PC-9 (cell line): ENCODE results near the gene LLCFC1. TPM values are rescaled to one million over a fixed set of nuclear protein-coding genes. Genes with fewer than 3 reads are reported as not detected.

Experiments used
- BruUV-seq: library from RNA; stranded (reverse); fragments of 400-500 nt; replicated peaks from 2 replicates; lab custom pipeline; 2021; lab: Mats Ljungman, UMichigan
- CTCF ChIA-PET: fragments of 300-600 bp; sonication (Branson Sonifier 250); formaldehyde crosslinking; loops from one replicate; lab custom pipeline; 2022; ENCODE audit warnings: antibody characterized with exemption; lab: Charles Lee
- POLR2A ChIA-PET: fragments of 300-600 bp; sonication (Branson Sonifier 250); formaldehyde crosslinking; loops from one replicate; lab custom pipeline; 2022; ENCODE audit warnings: antibody characterized with exemption; ENCODE audit not compliant: unreplicated experiment; lab: Charles Lee
- DNase-seq, 2 experiments: peaks; one replicate each; pipeline versions ENCODE4 v3.0.0 to v3.0.0-alpha.2; 2015 to 2022; ENCODE audit warnings: mixed read lengths in 1 of 2
- H2AFZ ChIP-seq: fragments of 200-600 bp; sonication (generic); 2 replicates; pipeline ENCODE4 v1.8.1; 2017; ENCODE audit warnings: antibody characterized with exemption
- H3F3A ChIP-seq: fragments of 200-600 bp; sonication (generic); 2 replicates; pipeline ENCODE4 v1.8.1; 2017; ENCODE audit warnings: antibody characterized with exemption, mild to moderate bottlenecking, low read depth; ENCODE audit not compliant: insufficient read depth
- H3K27ac ChIP-seq: fragments of 200-600 bp; sonication (generic); 2 replicates; pipeline ENCODE4 v1.6.1; 2016; ENCODE audit warnings: mixed run types
- H3K27me3 ChIP-seq: fragments of 200-600 bp; sonication (generic); 2 replicates; pipeline ENCODE4 v1.6.1; 2016; ENCODE audit warnings: low read depth, mixed run types; ENCODE audit not compliant: insufficient read depth
- H3K36me3 ChIP-seq: fragments of 200-600 bp; sonication (generic); 2 replicates; pipeline ENCODE4 v1.6.1; 2016; ENCODE audit warnings: low read depth, mixed run types
- H3K4me1 ChIP-seq: fragments of 200-600 bp; sonication (generic); replicated peaks from 2 replicates; pipeline ENCODE4 v1.6.1; 2016; ENCODE audit warnings: mixed run types; ENCODE audit not compliant: insufficient read depth
- H3K4me2 ChIP-seq: fragments of 200-600 bp; sonication (generic); 2 replicates; pipeline ENCODE4 v1.6.1; 2017; ENCODE audit warnings: mixed run types
- H3K4me3 ChIP-seq: fragments of 200-600 bp; sonication (generic); 2 replicates; pipeline ENCODE4 v1.6.1; 2016; ENCODE audit warnings: mixed run types
- H3K79me2 ChIP-seq: fragments of 200-600 bp; sonication (generic); 2 replicates; pipeline ENCODE4 v1.6.1; 2017; ENCODE audit warnings: low read depth, mixed run types
- H3K9me2 ChIP-seq: fragments of 200-600 bp; sonication (generic); 2 replicates; pipeline ENCODE4 v1.8.1; 2017; ENCODE audit warnings: mild to moderate bottlenecking; ENCODE audit not compliant: insufficient read depth
- H3K9me3 ChIP-seq: fragments of 200-600 bp; sonication (generic); 2 replicates; pipeline ENCODE4 v1.8.1; 2016; ENCODE audit warnings: low read depth; ENCODE audit not compliant: insufficient read depth
- H4K20me1 ChIP-seq: fragments of 200-600 bp; sonication (generic); 2 replicates; pipeline ENCODE4 v1.8.1; 2017; ENCODE audit not compliant: insufficient read depth
- CTCF ChIP-seq: fragments of 200-600 bp; sonication (generic); conservative IDR thresholded peaks from 2 replicates; pipeline ENCODE4 v1.6.1; 2017; ENCODE audit warnings: mixed run types, antibody characterized with exemption, mild to moderate bottlenecking, moderate library complexity
- EZH2 ChIP-seq: fragments of 200-600 bp; sonication (generic); IDR thresholded peaks from 2 replicates; pipeline ENCODE4 v1.8.0; 2017; ENCODE audit warnings: antibody characterized with exemption, low read depth
- intact Hi-C: fragments of 100-400 bp; cut with micrococcal nuclease; formaldehyde crosslinking; loops from one replicate; pipeline ENCODE4 v1.10.0; 2022; ENCODE audit not compliant: unreplicated experiment
- total RNA-seq: library from RNA; stranded (reverse); gene quantifications from 2 replicates; pipeline ENCODE4 v1.2.3, GENCODE V29; 2021

The LLCFC1 gene
- total RNA-seq, 1 experiment from 2014 or later = not detected

GRCh38 chr7:142961595-142961972, 22.3 kb downstream of the LLCFC1 start:
- H3K27ac ChIP-seq = no peak overlapping the region
- TF ChIP-seq CTCF (no peak), EZH2 (no peak)
- H3K27me3 ChIP-seq = no peaks in the 10 kb centered on the region
- ChIA-PET POLR2A (no interaction called here), CTCF (interaction anchor here (0.6 to 1.2 kb wide), 5 partner anchors 48 to 178 kb away, joined by 3 to 14 read pairs (median 4); no protein-coding TSS in a partner anchor)
- no peak overlapping the region for H3K4me2 ChIP-seq
- DNase-seq = no peak
- H3K79me2 ChIP-seq = no peaks in the 10 kb centered on the region
- H4K20me1 ChIP-seq = no peaks in the 10 kb centered on the region
- no peak overlapping the region for H2AFZ ChIP-seq
- peaks cover 21% of the 10 kb centered on the region; the same call in 1 of the 2 replicates for H3F3A ChIP-seq
- no peaks in the 10 kb centered on the region for H3K9me3 ChIP-seq
- no peaks in the 10 kb centered on the region for H3K9me2 ChIP-seq
- H3K36me3 ChIP-seq = no peaks in the 10 kb centered on the region
- intact Hi-C loops = loop anchor here (1.0 kb wide), 1 partner anchor 107 kb away; no protein-coding TSS in a partner anchor
- BruUV-seq = no TSS peak
- peaks cover 20% of the 10 kb centered on the region for H3K4me1 ChIP-seq
- no peak overlapping the region for H3K4me3 ChIP-seq

GRCh38 chr7:142961973-142962926, 23.0 kb downstream of the LLCFC1 start, which contains the start of gene KEL:
Gene KEL, minus strand, starts transcription at chr7:142962363. Its CDS starts 157 bp downstream, at chr7:142962206.
- Histone ChIP-seq H3K79me2 (no peaks in the 10 kb centered on the region), H3K4me3 (no peak within 1 kb of the TSS), H4K20me1 (no peaks in the 10 kb centered on the region), H2AFZ (no peak within 1 kb of the TSS), H3K4me2 (no peak within 1 kb of the TSS), H3K4me1 (peaks cover 13% of the 10 kb centered on the region), H3K27ac (no peak within 1 kb of the TSS), H3F3A (peaks cover 15% of the 10 kb centered on the region; the same call in 1 of the 2 replicates), H3K9me2 (no peaks in the 10 kb centered on the region), H3K36me3 (no peaks in the 10 kb centered on the region), H3K27me3 (no peaks in the 10 kb centered on the region), H3K9me3 (no peaks in the 10 kb centered on the region)
- intact Hi-C loops = loop anchor here (1.0 kb wide), 1 partner anchor 108 kb away; no protein-coding TSS in a partner anchor
- POLR2A ChIA-PET = no interaction called here
- TF ChIP-seq EZH2 (no peak), CTCF (no peak)
- DNase-seq = no peak
- CTCF ChIA-PET = interaction anchor here (0.8 kb wide), 1 partner anchor 49 kb away, joined by 3 read pairs; no protein-coding TSS in a partner anchor
- BruUV-seq = no TSS peak

GRCh38 chr7:142962991-142963390, 23.7 kb downstream of the LLCFC1 start:
- ChIA-PET CTCF (no interaction called here), POLR2A (no interaction called here)
- Histone ChIP-seq H4K20me1 (no peaks in the 10 kb centered on the region), H3F3A (peaks cover 7% of the 10 kb centered on the region; the same call in 1 of the 2 replicates), H3K27ac (no peak overlapping the region), H3K4me3 (no peak overlapping the region), H3K36me3 (no peaks in the 10 kb centered on the region), H3K9me2 (no peaks in the 10 kb centered on the region), H3K9me3 (no peaks in the 10 kb centered on the region), H3K4me1 (peaks cover 6% of the 10 kb centered on the region), H2AFZ (no peak overlapping the region), H3K4me2 (no peak overlapping the region), H3K27me3 (no peaks in the 10 kb centered on the region), H3K79me2 (no peaks in the 10 kb centered on the region)
- intact Hi-C loops = no loop called here
- BruUV-seq = no TSS peak
- TF ChIP-seq CTCF = no peak
- no peak for TF ChIP-seq EZH2
- no peak for DNase-seq
